ENCODE data around the gene SLC17A6. TPM values are rescaled to one million over a fixed set of nuclear protein-coding genes. Genes with fewer than 3 reads are reported as not detected.

SLC17A6 gene
- total and polyA plus RNA-seq, 2 donors (not counting 3 experiments of a cell fraction or from before 2014, with no cell fraction given) = not detected

DNA sequence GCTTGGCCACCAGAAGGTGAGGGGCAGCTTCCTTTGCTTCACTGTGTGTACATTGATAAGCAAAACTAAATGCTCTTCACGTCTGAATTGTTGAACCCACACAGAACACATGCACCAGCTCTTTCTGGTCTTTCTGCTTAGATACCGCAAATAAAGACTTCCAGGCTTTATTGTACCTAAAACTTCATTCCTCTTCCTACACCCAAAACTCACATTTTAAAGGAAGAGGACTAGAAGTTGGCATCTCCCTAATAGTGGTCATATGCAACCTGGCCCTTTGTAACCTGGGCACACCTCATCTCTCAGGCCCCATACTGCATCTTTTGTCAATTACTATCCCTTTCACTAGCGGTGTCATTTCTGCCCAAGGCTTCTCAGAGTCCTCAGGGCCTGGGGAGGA, 5.9 kb downstream of the SLC17A6 start:
- intact Hi-C loops (cut with micrococcal nuclease) = no loop called here

More for the DNA sequence above, 5.9 kb downstream of the SLC17A6 start:
- dilution Hi-C loops (cut with MboI; ENCODE audit: extremely low pct_ligation_motif_present, low sequenced_read_pairs) = no loop called here
- no peak overlapping the region for H3K9ac ChIP-seq (replicated peaks; ENCODE audit: extremely low read depth, insufficient read depth, low read length)
- H3K9me3 ChIP-seq (replicated peaks; ENCODE audit: control insufficient read depth, insufficient read depth, low read length) = no peaks in the 10 kb centered on the region
- FAIRE-seq (no peak), DNase-seq (ENCODE audit: low read depth, low spot score) (no peak)
- no peak overlapping the region for H3K4me3 ChIP-seq (replicated peaks in 1 of 3; ENCODE audit: insufficient read depth in 1 of 3, low read depth in 1 of 3, low read length in 3 of 3)
- no peak overlapping the region for H3K4me2 ChIP-seq (ENCODE audit: insufficient read depth, low read length)
- no peak overlapping the region for H2AFZ ChIP-seq (ENCODE audit: low read depth, low read length)
- no TSS peak for BruUV-seq (replicated peaks)
- no peaks in the 10 kb centered on the region for H3K9me1 ChIP-seq (replicated peaks; ENCODE audit: control insufficient read depth, extremely low read depth, insufficient read depth, low read length)
- H3K4me1 ChIP-seq (ENCODE audit: control insufficient read depth, extremely low read depth, insufficient read depth, low read length) = no peaks in the 10 kb centered on the region
- H3K36me3 ChIP-seq (ENCODE audit: control insufficient read depth in 2 of 2, extremely low read depth in 1 of 2, insufficient read depth in 2 of 2, low read length in 2 of 2) = no peaks in the 10 kb centered on the region
- no peaks in the 10 kb centered on the region for H4K20me1 ChIP-seq (replicated peaks; ENCODE audit: control insufficient read depth, extremely low read depth, insufficient read depth, low read length)
- TF ChIP-seq POLR2A (IDR thresholded peaks at IDR 0.05; ENCODE audit: low read depth, low read length) = no peak
- TF ChIP-seq, protein P1, sequence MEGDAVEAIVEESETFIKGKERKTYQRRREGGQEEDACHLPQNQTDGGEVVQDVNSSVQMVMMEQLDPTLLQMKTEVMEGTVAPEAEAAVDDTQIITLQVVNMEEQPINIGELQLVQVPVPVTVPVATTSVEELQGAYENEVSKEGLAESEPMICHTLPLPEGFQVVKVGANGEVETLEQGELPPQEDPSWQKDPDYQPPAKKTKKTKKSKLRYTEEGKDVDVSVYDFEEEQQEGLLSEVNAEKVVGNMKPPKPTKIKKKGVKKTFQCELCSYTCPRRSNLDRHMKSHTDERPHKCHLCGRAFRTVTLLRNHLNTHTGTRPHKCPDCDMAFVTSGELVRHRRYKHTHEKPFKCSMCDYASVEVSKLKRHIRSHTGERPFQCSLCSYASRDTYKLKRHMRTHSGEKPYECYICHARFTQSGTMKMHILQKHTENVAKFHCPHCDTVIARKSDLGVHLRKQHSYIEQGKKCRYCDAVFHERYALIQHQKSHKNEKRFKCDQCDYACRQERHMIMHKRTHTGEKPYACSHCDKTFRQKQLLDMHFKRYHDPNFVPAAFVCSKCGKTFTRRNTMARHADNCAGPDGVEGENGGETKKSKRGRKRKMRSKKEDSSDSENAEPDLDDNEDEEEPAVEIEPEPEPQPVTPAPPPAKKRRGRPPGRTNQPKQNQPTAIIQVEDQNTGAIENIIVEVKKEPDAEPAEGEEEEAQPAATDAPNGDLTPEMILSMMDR (IDR thresholded peaks at IDR 0.05; ENCODE audit: extremely low read depth in 1 of 2, insufficient read depth in 1 of 2, low read depth in 1 of 2, low read length in 2 of 2) = no peak
- TF ChIP-seq, protein P2, sequence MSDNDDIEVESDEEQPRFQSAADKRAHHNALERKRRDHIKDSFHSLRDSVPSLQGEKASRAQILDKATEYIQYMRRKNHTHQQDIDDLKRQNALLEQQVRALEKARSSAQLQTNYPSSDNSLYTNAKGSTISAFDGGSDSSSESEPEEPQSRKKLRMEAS (IDR thresholded peaks at IDR 0.05; ENCODE audit: insufficient read depth, insufficient read length) = no peak
- no peak for TF ChIP-seq JUN (IDR thresholded peaks at IDR 0.05; ENCODE audit: borderline replicate concordance, insufficient read depth, insufficient read length, low read depth)
- TF ChIP-seq EZH2 (IDR thresholded peaks at IDR 0.05; ENCODE audit: borderline replicate concordance, low read depth, low read length, severe bottlenecking) = no peak
- no peak for TF ChIP-seq GATA2 (IDR thresholded peaks at IDR 0.05; ENCODE audit: insufficient read depth, insufficient read length, low read depth, low read length)
- no peak for TF ChIP-seq FOS (IDR thresholded peaks at IDR 0.05; ENCODE audit: borderline replicate concordance, insufficient read depth, low read length)
- no peak for TF ChIP-seq POLR2AphosphoS5 (IDR thresholded peaks at IDR 0.05; ENCODE audit: insufficient read depth, low read depth, low read length)
- no peak for TF ChIP-seq MYC (IDR thresholded peaks at IDR 0.05; ENCODE audit: low read depth, low read length)
- H3K27me3 ChIP-seq (ENCODE audit: control insufficient read depth in 2 of 2, insufficient read depth in 2 of 2, low read length in 2 of 2) = peaks cover 40 to 62% of the 10 kb centered on the region in 2 experiments
- H3K79me2 ChIP-seq (ENCODE audit: control insufficient read depth, insufficient read depth, low read length) = no peaks in the 10 kb centered on the region
- CTCF ChIA-PET = no interaction called here
- POLR2A ChIA-PET = no interaction called here
- H3K27ac ChIP-seq (ENCODE audit: insufficient read depth, low read depth, low read length) = no peak overlapping the region

All from endothelial cell of umbilical vein (primary cell).